ENCODE measurements around the gene ANKRA2. TPM values are rescaled to one million over a fixed set of nuclear protein-coding genes. Genes with fewer than 3 reads are reported as not detected.

Gene ANKRA2, protein sequence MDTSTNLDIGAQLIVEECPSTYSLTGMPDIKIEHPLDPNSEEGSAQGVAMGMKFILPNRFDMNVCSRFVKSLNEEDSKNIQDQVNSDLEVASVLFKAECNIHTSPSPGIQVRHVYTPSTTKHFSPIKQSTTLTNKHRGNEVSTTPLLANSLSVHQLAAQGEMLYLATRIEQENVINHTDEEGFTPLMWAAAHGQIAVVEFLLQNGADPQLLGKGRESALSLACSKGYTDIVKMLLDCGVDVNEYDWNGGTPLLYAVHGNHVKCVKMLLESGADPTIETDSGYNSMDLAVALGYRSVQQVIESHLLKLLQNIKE
- total RNA-seq (2022; extraction: Qiagen RNA extraction), result 9.1 to 12.8 TPM (median 10.8 TPM) in 5 replicates

DNA sequence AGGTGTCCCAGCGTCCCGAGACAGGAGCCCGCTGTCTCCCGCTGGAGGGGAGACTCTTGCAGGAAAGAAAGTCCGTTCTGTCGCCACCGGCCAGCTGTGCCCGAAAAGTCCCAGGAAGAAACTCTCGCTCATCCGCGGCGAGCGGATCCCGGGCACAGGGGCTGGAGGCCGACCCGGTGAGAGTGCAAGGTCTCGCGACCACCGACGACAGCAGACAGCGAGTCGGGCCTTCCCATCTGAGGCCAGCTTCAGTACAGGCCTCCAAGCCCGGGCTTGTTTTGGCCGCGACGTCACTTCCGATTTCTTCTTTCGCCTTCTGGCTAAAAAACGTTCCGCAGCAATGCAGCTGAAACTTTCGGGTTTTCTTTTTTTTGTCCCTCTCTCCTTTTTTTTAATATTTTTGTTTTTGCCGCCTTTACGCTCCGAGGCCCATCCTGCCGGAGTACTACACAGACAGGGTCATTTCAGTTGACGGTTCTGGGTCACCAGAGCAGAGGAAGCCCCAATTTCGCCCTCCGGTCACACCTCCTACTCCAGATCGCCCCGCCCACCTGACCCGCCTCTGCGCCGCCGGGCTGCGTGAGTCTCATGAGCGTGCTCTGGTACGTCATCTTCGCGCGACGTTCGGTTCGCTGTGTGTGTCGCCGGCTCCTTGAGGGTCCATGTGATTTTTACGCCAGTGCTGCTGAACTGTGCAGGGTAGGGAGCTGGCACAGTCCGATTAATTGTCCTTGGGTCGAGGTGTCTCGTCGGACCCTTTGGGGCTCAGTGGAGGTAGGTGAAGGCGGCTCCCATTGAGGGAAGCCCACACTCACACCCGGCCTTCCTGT lies at the start of gene ANKRA2, which contains the start of gene UTP15:
TSS of gene ANKRA2 (minus strand) at position 501 of the 830 bp plus-strand sequence. CDS start 2,758 bp downstream, outside the sequence.
TSS of gene UTP15 (plus strand) at position 605 of the 830 bp plus-strand sequence. CDS start 1,602 bp downstream, outside the sequence.

Other genes with a start within 250 kb of the ANKRA2 start
- 14.5 to 16.5 TPM (median 15.8 TPM) in 5 replicates for gene FOXD1, start 116.9 kb downstream of the ANKRA2 start, total RNA-seq (2022; extraction: Qiagen RNA extraction)
- gene BTF3, start 67.2 kb downstream of the ANKRA2 start, total RNA-seq (2022; extraction: Qiagen RNA extraction), result 1,070 to 1,281 TPM (median 1,146 TPM) in 5 replicates
- 20.7 to 23.6 TPM (median 21.6 TPM) in 5 replicates for gene UTP15, start 104 bp upstream of the ANKRA2 start, total RNA-seq (2022; extraction: Qiagen RNA extraction)
- 9.5 to 12.9 TPM (median 11.0 TPM) in 5 replicates for gene ARHGEF28, start 60.6 kb upstream of the ANKRA2 start, total RNA-seq (2022; extraction: Qiagen RNA extraction)